COR-L47 (cell line): ENCODE measurements around the gene NDUFV3.
"Not testable (repeated sequence)": the region's sequence is repeated elsewhere in the genome, so short reads cannot be mapped to it uniquely, and the experiment has no call there.

Source experiments
- DNase-seq: peaks from one replicate; lab custom pipeline; 2025; lab: John Stamatoyannopoulos, UW

NDUFV3 gene

DNA sequence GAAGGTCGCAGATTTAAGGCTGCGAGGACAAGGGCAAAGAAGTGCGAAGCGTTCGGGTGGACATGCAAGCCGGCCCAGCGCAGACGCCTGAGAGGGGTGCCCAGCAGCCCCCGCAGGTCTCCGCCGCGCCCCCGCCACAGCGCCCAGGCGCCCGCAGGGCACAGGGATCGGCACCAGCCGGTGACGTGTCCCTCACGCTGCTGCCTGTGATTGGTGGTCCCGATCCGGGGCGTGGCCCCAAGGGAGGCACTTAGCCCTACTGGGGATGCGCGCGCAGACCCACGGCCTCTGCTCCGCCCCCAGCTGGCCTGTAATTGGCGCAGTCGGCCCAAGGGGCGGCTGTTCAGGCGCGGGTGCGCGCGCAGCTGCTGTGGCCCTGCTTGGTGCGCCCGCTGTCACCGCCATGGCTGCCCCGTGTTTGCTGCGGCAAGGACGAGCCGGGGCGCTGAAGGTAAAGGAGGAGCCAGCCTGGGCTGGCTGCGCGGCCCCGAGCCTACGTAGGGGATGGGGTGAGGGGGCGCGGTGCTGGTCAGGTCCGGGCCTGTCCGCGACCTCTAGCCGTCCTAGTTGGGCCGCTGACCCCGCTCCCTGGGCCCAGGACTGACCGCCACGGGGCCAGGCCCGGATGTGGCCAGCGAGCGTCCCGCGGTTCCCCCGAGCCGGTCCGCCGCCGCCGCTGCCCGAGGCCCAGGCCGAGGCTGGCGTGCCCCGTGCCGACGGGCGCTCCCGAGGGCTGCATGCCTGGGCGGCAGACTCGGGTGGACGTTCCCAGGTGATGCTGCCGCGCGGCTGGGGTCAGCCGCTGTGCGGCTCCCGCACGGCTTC, at the start of gene NDUFV3:
TSS of gene NDUFV3 (plus strand) at position 379 of the 825 bp plus-strand sequence. CDS start at position 404, 25 bp downstream.
- peak; percentile 99 for DNase-seq

DNA sequence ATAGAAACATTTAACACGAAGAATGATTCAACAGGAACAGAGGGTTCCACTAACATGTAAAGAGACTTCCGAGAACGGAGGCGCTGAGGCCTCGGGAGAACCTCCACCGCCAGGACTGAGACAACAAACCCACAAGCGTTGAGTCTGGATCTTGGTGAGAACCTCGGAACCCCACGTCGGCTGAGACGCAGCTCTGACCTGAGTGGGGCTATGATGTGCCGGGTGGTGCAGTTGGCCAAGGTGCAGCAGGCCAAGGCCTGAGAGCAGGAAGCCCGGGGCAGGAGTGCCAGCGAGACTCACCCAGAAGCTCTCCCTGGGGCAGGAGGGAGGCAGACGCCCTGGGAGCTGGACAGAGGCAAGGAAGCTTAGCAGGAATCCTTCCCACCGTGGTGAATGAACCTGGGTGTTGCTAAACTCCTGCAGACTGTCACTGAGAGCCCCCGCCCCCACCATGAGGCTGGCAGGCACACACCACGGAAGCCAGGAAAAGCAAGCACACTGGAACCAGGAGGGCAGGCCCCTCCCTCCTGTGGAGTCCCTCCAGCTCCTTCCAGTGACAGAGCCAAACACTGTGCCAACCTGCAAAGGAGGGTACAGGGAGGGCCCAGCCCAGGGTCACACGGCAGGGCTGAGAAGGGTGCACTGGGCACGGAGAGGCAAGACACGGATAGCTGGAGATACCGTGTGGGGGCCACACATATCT, 48.5 kb upstream of the NDUFV3 start:
- DNase-seq: no peak

DNA sequence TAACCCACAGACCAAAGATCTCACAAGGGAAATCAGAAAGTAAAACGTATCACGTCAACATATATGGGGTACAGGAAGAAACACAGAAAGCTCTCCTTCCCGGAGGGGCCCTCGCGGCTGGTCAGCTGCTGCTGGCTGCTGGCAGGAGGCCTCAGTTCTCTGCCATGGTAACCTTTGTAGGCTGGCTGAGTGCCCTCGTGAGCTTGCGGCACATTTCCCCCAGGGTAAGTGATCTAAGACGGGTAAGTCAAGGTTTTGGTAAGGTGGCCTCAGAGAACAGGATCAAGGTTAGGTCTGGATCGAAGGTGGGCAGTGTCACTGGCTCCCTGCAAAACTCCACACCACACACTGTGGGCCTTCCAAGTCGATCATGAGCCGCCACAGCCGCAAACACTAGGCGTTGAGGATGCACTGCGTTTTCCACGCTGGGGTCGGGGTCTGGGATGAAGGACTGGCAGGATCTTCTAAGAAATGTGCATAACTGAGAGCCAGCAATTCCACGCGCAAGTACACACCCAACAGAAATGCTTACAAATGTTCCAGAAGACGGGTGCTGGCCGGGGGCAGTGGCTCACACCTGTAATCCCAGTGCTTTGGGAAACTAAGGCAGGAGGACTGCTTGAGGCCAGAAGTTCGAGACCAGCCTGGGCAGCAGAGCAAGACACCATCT, 47.7 kb upstream of the NDUFV3 start:
- no peak for DNase-seq

DNA sequence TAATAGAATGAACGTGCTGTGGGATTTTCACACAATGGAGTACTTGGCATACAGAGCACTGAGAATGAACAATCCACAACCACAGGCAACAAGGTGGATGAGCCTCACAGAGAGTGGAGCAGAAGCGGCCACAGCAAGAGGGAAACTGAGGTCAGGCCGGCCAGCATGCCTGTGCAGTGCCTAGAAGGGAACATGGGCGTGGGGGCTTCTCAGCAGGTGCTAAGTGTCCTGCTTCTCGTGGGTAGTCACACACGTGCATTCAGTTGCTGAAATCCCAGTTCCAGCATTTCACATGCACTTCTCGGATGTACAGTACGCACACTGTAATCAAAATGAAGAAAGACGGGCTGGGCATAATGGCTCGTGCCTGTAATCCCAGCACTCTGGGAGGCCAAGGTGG, 46.9 kb upstream of the NDUFV3 start:
- DNase-seq: no peak

DNA sequence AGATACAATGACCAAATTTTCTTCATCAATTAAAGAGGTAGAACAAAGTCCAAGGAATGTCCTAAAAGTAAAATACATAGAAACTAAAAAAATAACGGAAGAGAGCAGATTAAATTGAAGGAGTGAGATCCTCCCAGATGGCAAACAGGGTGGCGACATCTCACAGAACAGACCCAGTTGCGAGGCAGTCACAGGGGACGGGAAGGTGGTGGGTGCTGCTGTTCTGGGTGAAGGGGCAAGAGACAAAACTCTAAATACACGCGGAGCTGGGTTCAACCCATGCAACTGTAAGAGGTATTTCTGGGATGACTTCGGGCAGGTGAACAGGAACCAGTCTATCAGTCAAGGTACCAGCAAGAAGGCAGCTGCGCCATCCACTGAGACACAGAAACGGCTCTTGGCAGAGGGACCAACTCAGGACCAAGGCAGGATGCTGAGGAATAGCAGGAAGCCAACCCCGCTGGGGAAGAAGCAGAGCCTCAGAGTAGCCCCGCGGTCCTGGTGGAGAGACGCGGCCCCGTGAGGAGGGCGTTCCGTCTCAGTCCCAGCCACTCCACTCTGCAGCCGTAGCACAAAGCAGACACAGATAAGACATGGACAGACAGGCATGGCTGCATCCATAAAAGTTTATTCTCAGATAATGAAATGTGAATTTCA, 45.9 kb upstream of the NDUFV3 start:
- DNase-seq: no peak

DNA sequence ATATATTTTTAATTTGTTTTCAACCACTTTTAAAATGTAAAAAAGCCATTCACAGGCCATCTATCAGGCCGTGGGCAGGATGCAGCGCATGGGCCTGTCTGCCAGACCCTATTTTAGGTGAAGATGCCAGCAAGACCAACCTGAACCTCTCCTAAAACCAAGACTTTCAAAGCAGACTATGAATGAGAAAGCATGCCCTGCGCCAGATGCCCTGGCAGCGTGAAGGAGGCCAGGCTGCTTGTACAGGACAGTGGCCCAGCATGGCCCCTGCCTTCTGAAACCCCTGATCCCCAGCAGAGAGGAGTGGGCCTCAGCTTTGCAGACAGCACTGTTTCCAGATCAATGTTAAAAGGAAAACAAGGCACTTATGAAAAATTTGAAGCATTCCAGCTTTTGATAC, 45.4 kb upstream of the NDUFV3 start:
- DNase-seq: no peak

DNA sequence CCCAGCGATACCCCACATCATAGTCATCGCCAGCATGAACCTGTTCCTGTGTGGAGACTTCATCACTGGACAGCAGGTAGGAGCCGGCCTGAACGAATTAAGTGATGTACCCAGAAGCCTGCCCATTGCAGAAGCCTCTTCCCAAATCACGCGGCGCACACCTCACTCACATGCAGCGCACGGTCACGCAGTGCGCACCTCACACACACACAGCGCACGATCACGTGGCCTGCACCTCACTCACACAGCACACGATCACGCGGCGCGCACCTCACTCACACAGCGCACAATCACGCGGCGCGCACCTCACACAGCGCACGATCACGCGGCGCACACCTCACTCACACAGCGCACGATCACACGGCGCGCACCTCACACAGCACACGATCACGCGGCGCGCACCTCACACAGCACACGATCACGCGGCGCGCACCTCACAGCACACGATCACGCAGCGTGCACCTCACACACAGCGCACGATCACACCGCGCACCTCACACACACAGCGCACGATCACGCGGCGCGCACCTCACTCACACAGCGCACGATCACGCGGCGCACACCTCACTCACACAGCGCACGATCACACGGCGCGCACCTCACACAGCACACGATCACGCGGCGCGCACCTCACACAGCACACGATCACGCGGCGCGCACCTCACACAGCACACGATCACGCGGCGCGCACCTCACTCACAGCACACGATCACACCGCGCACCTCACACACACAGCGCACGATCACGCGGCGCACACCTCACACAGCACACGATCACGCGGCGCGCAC, 44.8 kb upstream of the NDUFV3 start:
- not testable (repeated sequence) for DNase-seq

DNA sequence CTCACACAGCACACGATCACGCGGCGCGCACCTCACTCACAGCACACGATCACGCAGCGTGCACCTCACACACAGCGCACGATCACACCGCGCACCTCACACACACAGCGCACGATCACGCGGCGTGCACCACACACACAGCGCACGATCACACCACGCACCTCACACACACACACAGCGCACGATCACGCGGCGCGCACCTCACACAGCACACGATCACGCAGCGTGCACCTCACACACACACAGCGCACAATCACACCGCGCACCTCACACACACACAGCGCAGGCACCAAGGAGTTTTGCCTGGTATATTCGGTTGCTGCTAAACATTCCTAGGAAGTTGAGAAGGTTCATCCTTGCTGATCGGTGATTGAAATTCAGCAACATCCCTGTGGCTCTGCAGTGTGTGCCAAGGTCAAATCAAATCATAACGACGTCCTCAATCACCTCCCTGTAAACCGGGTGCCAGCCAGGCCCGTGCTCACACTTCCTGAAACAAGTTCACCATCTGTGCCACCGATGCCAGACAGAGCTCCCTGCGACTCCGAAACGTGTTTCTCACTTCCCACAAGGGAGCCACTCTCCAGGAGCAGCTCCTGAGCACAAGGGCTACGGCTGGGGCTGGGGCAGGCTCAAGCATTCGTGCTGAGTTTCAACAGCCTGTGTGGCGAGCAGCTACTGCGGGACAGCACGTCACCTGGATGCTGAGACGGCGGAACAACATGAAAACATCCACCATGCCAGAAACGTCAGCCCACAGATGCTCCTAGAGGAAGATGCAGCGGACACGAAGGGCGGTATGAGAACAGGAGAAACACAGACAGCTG, 44.0 kb upstream of the NDUFV3 start:
- no peak for DNase-seq

DNA sequence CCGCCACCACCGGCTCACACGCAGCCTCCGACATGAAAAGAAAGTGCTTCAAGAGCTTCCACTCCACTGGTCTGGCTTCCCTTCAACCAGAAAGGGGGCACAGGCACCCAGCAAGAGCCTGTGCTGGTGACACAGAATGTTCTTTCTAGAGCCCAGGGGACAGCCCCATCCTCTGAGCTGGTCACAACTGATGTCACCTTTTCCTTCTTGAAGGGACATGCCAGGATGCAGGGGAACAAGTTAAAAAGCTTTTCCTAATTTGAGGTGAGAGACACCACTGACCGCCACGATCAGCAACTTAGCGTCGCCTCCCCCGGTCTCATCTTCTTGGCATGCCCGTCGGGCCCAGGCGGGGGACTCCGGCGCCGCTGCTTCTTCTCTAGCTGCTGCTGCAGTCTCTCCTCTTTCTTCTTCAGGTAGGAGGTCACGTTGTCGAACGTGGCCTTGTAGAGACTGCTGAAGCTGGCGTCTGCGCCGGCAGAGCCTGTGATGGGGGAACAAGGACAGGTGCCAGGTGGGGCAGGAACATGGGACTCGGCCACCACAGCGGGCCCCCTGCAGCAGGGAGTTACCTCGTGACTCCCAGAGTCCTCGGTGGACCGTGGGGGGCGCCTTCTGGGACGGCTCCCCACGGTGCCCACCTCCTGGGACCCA, 43.2 kb upstream of the NDUFV3 start:
- DNase-seq: no peak

DNA sequence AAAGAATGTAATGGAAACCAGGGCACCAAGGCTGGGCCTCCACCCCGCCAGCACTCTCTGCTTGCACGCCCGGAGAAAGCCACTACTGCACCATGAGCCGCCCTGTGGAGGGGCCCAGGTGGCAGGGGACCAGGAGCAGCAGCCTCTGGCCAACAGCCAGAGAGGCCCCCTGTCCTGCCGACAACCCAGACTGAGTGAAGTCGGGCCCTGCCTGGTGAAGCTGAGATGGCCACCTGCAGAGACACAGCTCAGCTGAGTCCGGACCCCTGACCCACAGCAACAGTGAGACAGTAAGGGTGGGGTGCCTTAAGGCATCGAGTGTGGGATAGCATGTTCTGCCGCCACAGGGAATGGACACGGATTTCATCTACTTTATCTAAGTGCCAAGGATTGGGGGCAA, 42.6 kb upstream of the NDUFV3 start:
- DNase-seq: no peak

DNA sequence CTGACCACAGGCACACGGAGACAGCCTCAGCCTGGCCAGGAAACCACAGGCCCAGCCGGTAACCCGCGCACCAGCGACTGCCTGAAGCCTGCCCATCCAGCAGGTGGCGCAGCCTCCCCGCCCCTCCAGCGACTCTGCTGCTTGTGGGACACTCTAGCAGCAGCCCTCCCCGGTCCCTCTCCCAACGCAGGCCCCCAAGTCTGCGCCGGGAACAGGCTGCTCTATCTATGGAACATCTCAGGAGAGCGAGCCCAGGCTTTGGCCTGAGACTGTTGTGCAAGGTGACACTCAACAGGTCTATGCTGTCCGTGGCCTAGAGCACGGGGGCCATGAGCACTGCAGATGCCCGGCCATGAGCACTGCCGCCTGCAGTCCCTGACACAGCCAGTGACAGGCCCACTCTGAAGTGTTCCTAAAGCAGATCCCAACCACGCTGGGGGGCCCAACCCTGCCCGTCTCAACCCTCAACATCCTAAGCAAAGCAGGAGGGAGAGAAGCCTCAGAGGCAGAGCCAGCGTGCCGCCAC, 42.2 kb upstream of the NDUFV3 start:
- no peak for DNase-seq

DNA sequence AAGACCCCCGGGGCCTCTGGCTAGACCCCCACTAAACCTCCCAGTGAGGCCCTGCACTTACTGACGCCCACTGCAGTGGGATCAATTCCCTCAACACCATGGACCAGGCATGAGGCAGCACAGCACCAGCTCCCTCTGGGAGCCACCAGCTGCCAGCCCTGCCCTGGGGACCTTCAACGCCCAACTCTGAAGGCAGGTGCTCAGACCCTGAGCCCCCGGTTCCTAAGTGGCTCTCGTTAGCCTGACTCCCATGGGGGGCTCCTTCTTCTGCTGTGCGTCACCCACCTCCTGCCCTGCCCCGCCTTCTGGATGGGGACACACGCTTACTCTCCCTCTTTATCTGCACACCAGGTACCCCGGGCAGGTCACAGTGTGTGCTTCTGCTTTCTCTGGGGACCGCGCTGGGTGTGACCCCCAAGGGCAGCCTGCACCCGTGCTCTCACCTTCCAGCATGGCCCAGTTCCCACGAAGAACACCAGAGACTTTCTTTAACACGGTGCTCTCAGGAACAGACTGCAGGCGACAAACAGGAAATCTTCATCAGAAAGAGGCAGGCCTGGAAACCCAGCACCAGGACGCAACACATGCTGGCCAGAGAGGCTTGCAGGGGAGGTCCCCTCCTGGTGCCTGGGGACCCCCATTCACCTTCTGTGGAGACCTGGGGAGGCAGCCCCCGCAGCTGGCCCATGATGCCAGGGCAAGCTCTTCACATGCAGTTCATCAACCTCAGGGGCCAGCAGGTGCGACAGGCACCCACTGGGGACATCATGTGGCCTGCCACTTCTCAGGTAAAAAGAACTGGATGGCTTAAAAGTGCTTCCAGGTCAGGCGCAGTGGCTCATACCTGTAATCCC, 41.1 kb upstream of the NDUFV3 start:
- DNase-seq: no peak

DNA sequence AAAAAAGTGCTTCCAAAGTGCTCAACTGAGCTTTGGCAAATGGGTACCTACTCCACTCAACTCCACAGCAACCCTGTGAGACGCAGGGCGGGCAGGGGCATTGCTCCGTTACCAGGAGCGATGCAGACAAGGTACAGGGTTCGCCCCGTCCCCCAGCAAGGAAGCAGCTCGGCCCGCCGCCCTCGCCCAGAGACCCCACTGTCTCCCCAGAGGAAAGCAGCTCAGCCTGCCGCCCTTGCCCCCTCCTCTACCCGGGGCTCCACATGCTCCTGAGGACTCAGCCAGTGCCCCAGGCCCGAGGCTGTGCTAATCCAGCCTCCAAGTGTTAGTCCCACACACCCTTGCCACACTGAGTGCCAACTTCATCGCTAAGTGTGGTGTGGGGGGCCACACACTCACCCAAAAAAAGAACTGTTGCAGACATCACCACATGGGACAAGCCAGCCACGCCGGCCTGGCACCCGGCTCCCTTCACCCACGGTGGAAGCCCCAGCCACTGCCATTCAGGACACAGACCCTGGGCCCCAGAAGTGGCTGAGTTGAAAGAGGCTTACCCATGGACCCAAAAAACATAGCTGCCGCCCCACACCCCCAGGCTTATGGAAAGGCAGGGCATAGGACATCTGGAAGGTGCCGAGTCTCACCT, 40.1 kb upstream of the NDUFV3 start:
- DNase-seq: no peak

DNA sequence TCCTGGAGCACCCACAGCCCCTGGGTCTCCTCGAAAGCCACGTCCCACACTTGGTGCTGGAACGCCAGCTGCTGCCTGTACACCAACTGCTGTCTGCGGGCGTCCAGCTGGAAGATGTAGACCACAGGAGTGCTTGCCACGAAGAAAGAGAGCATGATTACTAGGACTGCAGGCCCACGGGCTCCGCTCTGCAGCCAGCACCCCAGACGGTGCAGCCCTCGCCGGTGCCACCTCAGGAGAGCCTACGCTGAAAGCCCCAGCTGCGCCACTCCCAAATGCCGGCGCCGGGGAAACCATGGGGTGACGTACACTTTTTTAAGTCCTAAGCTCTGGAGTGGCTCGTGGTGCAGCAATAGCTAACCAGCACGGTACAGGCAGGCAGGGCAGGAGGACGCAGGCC, 39.5 kb upstream of the NDUFV3 start:
- no peak for DNase-seq

DNA sequence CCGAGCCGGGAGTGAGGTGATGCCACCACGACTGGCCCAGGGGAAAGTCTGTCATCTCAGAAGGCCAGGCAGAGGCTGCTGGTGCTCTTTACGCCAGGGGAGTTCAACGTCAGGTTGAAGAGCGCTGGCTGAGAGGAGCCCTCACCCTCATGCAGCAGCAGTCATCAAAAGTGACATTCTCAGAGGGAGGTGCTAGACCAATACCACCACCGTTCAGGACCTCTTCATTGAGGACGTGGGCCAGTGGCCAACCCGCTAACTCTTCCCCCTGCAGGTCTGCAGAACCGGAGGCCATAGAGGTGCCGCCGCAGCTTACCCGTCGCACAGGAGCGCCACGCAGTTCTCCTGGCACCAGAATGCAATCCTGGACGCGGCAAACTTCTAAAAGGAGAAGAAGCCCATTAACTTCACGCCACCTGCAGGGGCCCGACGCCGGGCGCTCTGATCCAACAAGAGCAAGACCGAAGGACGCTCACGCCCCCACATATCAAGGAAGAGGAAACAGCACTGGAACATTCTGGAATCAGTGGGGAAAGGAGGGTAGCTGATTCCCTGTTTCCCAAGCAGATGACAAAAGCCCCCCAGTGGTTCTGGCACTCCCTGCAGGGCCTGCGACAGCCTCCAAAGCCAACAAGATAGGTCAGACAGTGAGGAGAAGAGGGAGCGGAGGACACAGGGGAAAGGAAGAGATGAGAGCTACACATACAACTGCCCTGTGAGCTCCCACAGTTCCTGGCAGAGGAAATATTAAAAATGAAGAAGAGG, 38.7 kb upstream of the NDUFV3 start:
- no peak for DNase-seq

DNA sequence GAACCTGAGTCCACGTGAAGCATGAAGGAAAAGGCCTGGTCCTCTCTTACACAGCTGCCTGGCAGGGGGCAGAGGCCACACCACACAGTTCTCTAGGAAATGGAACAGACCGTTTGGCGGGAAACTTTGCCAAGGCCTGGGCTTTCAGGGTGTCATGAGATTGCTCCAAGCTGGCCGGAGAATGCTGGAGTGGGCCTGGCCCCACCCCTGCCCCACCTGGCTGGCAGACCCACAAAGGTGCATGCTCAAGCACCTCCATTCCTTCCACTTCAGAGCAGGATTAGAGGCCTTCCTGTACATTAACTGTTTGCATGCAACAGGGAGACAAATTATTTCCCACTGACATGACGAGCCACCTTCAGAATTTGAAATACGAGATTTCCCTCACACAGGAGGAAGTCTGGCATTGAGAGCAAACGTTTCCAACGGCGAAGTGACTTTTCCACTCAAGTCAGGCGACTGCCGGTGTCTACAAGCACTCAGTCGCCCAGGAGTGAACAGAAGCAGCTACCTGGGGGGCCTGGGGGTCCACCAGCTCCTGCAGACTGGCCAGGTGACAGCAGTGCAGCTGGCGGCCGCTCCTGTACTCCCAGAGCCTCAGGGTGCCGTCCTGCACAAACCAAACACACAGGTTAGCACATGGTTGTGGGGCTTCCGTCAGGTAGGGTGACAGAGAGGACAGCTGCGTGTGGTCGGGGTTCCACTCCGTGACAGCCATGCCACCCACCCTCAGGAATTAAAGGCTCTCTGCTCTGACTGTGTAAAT, 37.8 kb upstream of the NDUFV3 start:
- no peak for DNase-seq

DNA sequence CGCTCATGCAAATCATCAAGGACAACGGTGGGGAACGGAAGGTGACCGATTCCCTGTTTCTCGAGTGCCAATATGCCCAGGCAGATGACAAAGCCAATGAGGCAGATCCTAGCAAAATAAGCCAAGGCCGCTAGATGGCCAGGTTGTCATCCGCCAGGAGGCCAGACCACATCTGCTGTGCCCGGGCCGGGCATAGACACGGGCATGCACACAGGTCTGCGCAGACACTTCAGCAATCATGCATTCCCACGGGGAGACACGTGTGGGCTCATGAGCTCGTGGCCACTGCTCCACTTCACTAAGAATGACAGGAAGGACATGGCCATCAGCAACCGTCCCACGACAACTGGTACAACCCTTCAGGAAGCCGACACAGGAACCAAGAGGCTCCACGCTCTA, 37.2 kb upstream of the NDUFV3 start:
- no peak for DNase-seq
